HUES64 (cell line): ENCODE measurements around the gene NHERF1.

Source experiments
- H3K27ac ChIP-seq: 2 replicates; pipeline ENCODE4 v1.7.0; 2013; ENCODE audit warnings: low read depth, low read length, inconsistent platforms
- H3K27me3 ChIP-seq: 2 replicates; pipeline ENCODE4 v1.6.1; 2013; ENCODE audit warnings: mild to moderate bottlenecking, low read length; ENCODE audit not compliant: insufficient read depth
- H3K36me3 ChIP-seq: 2 replicates; pipeline ENCODE4 v1.6.1; 2013; ENCODE audit warnings: mild to moderate bottlenecking, low read length; ENCODE audit not compliant: insufficient read depth
- H3K4me1 ChIP-seq: 2 replicates; pipeline ENCODE4 v1.6.1; 2013; ENCODE audit warnings: mild to moderate bottlenecking, low read length, moderate library complexity; ENCODE audit not compliant: insufficient read depth
- H3K4me3 ChIP-seq: 2 replicates; pipeline ENCODE4 v1.5.1; 2013; ENCODE audit warnings: mild to moderate bottlenecking, low read length, moderate library complexity
- H3K9ac ChIP-seq: 2 replicates; pipeline ENCODE4 v1.6.1; 2013; ENCODE audit warnings: mild to moderate bottlenecking, low read depth, low read length
- H3K9me3 ChIP-seq: 2 replicates; pipeline ENCODE4 v1.6.1; 2013; ENCODE audit warnings: low read depth, low read length; ENCODE audit not compliant: insufficient read depth
- WGBS: fragments of 150-250, 120-280 bp; methylation state at CpG from one replicate; pipeline ENCODE4 v1.1.7; 2013; ENCODE audit warnings: missing lambda C conversion rate; 5-methylcytosine and 5-hydroxymethylcytosine counted together

Gene NHERF1

DNA sequence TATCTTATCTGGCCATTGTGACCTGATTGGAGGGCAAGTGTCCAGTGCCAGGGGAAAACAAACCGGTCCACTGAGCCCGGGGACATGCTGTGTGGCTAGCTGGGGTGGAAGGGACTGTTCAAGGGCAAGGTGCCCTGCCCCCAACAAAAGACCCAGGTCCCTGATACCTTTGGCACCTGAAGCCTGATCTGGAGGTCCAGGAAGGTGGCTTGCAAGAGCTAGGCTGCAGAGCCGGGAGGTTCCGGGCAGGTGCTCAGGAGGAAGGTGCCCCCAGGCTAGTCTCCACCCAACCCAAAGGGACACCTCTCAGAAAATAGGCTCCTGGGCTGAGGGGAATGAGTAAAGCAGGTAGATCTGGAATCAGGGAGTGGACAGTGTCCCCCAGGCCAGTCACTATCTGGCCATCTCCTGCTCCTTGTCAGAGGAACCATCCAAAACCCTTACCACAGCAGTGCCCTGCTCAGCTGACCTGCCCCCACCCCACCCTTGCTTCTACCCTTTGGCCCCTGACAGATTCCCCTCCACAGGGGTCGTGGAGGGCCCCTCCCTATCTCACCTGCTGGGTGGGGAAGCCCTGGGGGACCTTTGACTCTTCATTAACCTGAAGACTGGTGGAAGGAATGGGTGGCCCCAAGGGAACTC is 21.5 kb downstream of the NHERF1 start:
- Histone ChIP-seq H3K4me3 (no peak overlapping the region), H3K9ac (no peak overlapping the region), H3K36me3 (peaks cover 42% of the 10 kb centered on the region), H3K9me3 (no peaks in the 10 kb centered on the region), H3K4me1 (no peaks in the 10 kb centered on the region), H3K27me3 (no peaks in the 10 kb centered on the region), H3K27ac (no peak overlapping the region)
- 93% methylated on average over 5 of the region's 5 CpGs for WGBS

DNA sequence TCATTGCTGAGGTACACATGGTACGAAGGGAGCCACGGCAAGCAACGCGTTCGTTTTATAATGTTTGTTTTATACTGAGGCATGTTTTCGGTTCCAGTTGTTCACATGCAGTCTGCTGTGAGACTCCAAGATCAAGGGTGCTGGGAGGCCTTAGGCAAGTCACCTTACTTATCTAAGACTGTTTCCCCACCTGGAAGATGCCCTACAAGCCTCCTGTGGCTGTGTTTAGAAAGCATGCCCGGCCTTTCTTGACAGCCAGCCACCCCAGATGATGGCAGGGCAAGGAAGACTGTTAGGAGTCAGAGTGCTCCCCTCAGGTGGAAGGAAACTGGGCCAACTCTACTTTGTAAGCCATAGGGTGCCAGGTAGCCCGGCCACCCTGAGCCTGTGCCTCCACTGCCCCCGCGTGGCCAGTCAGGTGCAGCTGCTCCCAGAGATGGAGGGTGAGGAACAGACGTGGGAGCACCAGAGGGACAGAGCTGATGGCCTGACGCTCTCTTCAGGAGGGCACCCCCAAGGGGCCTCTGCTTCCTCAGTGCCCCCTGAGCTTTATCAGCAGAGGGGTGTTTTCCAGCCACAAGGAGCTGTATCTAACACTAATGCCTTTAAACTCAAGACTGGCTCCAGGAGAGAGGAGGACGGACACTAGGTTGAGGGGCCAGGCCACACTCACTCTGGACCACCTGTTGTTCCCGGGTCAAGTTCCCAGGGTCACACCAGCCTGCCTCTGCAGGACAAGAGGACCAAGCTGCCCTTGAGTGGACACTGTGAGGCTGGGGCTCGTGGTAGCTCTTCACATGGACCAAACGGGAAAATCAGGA is 22.3 kb downstream of the NHERF1 start:
- H3K36me3 ChIP-seq: peaks cover 42% of the 10 kb centered on the region
- H3K27me3 ChIP-seq: no peaks in the 10 kb centered on the region
- H3K27ac ChIP-seq: no peak overlapping the region
- no peaks in the 10 kb centered on the region for H3K4me1 ChIP-seq
- no peaks in the 10 kb centered on the region for H3K9me3 ChIP-seq
- no peak overlapping the region for H3K9ac ChIP-seq
- 75% methylated on average over 16 of the region's 16 CpGs for WGBS
- no peak overlapping the region for H3K4me3 ChIP-seq

DNA sequence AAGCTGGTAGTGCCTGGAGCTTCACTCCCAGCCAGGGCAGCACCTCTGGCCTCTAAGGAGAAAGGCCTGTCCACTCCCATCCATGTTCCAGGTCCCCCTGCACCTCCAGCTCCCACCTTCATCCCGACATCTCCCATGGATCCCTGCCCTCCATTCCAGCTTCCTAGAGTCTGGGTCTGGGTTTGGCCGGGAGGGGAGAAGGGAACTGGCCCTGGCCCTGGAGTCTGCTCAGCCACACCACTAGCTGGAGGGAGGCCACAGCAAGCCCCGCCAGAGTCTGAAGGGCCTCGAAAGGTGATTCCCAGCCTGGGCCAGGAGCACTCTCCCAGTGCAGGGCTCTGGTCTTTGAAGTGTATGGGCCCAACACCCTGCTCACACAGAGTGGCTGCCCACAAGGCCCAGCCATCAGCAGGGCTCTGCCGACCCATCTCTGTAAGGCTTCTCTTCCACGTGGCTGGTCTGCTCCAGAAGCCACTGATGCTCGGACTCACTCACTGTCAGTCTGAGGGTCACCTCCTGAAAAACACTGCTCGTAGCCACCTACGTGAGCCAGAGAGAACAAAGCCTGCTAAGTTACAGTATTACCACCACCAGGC is 23.0 kb downstream of the NHERF1 start:
- Histone ChIP-seq H3K4me1 (no peaks in the 10 kb centered on the region), H3K27me3 (no peaks in the 10 kb centered on the region), H3K4me3 (no peak overlapping the region), H3K9ac (no peak overlapping the region), H3K27ac (no peak overlapping the region), H3K9me3 (no peaks in the 10 kb centered on the region), H3K36me3 (peaks cover 39% of the 10 kb centered on the region)
- WGBS: 91% methylated on average over 9 of the region's 9 CpGs

DNA sequence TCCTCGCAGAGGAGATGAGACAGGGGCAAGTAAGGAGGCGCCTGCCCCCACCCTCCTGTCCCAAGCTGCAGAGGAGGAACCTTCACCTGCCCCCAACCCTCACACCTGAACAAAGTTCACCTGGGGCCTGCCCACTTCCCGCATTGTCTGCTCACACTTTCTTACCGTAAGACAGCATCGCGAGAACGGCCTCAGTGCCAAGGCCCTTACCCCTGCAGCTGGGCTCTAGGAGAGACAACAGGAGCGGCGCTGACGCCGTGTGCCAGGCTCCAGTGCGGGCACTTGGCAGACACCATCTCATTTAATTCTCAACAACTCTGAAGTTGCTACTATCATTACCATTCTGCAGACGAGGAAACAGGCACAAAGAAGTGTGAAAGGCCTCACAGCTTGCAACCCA is 23.6 kb downstream of the NHERF1 start:
- H3K27ac ChIP-seq: no peak overlapping the region
- 0 out of 2 replicates have a peak, but pooled peaks cover 3% of the 10 kb centered on the region for H3K4me1 ChIP-seq
- WGBS: 92% methylated on average over 13 of the region's 13 CpGs
- H3K36me3 ChIP-seq: peaks cover 39% of the 10 kb centered on the region
- no peak overlapping the region for H3K4me3 ChIP-seq
- H3K9ac ChIP-seq: no peak overlapping the region
- H3K9me3 ChIP-seq: no peaks in the 10 kb centered on the region
- H3K27me3 ChIP-seq: no peaks in the 10 kb centered on the region

DNA sequence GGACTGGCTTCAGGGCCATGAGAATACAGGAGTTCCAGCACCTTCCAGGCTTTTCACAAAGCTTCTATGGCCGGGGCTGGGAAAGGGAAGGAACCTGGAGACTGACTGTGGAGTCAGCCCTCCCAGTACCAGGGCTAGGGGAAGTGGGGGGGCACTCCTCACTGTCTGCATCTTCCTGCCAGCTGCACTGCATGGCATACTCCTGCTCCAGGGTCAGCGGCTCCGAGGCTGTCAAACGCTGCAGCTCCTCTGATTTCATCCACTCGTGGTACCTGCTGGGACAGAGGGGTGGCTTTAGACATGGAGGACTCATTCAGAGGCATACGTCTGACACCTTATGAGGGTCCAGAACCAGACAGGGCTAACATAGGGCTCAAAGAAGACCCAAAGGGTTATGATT is 25.0 kb downstream of the NHERF1 start:
- H3K9me3 ChIP-seq: no peaks in the 10 kb centered on the region
- H3K27ac ChIP-seq: no peak overlapping the region
- H3K27me3 ChIP-seq: no peaks in the 10 kb centered on the region
- H3K9ac ChIP-seq: no peak overlapping the region
- peaks cover 39% of the 10 kb centered on the region for H3K36me3 ChIP-seq
- H3K4me3 ChIP-seq: no peak overlapping the region
- 0 out of 2 replicates have a peak, but pooled peaks cover 5% of the 10 kb centered on the region for H3K4me1 ChIP-seq
- WGBS: 95% methylated on average over 6 of the region's 6 CpGs

DNA sequence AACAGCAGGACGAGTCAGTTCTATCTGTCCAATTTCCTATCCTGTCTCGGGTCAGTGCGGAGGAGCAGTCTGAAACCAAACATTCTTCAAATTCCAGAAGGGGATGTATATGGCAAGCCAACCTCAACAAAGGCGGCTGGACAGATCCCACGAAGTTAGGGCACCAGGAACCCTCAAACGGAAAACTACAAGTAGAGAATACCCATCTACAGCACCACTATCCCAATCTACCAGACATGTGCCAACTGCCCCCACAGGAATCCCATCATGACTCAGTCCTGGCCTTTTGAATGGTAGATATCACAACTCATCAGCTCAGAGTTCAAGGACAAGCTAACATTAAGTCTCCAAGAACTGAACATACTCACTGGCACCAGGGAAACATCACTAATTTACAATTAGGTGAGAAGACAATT is 25.5 kb downstream of the NHERF1 start:
- peaks cover 35% of the 10 kb centered on the region for H3K36me3 ChIP-seq
- H3K4me3 ChIP-seq: no peak overlapping the region
- no peaks in the 10 kb centered on the region for H3K9me3 ChIP-seq
- 91% methylated on average over 6 of the region's 6 CpGs for WGBS
- H3K27me3 ChIP-seq: no peaks in the 10 kb centered on the region
- 0 out of 2 replicates have a peak, but pooled peaks cover 5% of the 10 kb centered on the region for H3K4me1 ChIP-seq
- no peak overlapping the region for H3K27ac ChIP-seq
- no peak overlapping the region for H3K9ac ChIP-seq

DNA sequence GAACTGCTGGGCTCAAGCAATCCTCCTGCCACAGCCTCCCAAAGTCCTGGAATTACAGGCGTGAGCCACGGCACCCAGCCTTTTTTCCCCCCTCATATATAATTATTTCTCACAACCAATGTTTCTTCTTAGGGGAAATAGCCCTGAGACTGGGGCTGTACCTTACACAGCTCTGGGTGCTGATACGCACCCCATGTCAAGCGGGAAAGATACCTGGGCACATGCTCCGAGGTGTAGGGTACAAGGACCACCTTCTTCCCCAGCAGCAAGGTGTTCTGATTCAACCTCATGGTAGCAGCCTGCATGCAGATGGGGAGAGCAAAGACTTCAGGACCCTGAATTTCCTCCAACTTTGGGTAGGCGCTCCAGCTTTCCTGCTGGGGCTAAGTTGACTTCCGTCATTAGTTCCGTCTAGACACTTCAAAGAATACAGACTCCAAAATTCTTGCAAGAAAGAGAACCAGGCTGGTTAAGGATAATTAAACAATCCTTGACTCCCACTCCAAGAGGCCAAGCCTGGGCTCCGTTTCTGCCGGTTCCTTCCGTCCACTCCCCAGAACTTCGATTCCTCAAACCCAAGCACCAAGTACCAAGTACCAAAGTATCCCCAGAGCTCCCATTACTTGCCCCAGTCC is 27.1 kb downstream of the NHERF1 start:
- peak overlapping the region; percentile 83 for H3K27ac ChIP-seq
- H3K36me3 ChIP-seq: peaks cover 39% of the 10 kb centered on the region
- WGBS: 41% methylated on average over 12 of the region's 12 CpGs
- H3K4me1 ChIP-seq: 0 out of 2 replicates have a peak, but pooled peaks cover 5% of the 10 kb centered on the region
- H3K27me3 ChIP-seq: no peaks in the 10 kb centered on the region
- H3K4me3 ChIP-seq: peak overlapping the region; percentile 87
- H3K9ac ChIP-seq: peak overlapping the region; percentile 73
- no peaks in the 10 kb centered on the region for H3K9me3 ChIP-seq

DNA sequence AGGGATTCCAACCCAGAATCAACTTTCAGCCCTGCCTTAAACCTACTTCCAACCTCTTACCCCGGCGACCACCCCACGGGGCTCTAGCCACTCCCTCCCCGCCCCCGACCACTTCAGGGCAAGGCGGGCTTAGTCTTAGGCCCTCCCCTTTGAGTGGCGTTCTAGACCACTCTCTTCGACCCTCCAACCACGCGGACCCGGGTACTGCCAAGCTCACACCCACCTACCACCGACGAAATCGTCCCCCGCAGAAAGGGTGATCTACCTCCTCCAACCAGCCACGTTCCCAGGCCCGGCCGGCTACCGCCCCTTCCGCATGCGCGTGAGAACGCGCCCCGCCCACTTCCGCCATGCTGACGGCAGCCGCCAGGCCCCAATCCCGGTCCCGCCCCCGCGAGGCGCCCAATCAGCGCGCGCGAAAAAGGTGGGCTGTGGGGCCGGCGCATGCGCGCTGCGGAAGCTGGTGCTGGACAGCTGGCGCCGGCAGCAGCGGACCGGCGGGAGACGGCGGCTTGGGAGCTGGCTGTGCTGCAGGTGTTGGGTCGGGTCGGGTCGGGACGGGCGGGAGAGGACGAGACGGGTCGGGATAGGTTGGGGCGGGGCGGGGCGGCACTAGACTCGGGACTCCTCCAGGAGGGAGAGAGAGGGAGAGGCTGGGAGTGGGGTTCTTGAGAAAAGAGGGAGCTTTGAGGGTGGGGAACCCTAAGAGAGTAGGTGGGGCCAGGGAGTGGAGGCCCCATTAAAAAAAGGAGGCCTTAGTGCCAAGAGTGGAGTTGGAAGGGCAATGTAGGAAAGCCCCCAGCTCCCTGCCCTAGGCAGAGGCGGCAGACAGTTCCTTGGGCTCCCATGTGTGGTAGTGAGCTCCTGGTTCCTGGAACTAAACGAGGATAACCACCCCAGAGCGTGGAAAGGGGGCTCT is 27.9 kb downstream of the NHERF1 start, which contains the start of gene NAT9:
Gene NAT9, minus strand, starts transcription at position 302 of the 919 bp plus-strand sequence. CDS start 647 bp downstream, outside the sequence.
- under 1% methylated on average over 64 of the region's 64 CpGs for WGBS

DNA sequence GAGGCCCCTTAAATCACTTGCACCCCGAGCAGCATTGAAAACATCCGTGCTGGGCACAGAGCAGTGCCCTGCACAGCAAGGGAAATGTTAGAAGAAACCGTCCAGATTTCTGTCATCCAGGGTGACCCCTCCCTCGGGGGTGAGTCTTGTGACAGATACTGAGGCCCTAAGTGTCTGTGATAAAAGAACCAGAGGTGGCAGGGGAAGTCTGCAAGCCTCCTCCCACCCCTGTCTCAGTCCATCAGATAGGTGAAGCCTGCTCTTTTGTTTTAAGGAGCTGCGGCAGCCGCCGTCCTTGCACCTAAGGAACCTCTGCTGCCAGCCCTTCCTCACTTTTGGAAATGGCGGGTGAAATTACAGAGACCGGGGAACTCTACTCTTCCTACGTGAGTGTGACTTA is 28.6 kb downstream of the NHERF1 start:
- Histone ChIP-seq H3K4me1 (0 out of 2 replicates have a peak, but pooled peaks cover 5% of the 10 kb centered on the region), H3K27me3 (no peaks in the 10 kb centered on the region), H3K4me3 (peak overlapping the region; percentile 87), H3K27ac (no peak overlapping the region; the same call in 1 of the 2 replicates), H3K9me3 (no peaks in the 10 kb centered on the region), H3K9ac (peak overlapping the region; percentile 68; the same call in 1 of the 2 replicates), H3K36me3 (peaks cover 34% of the 10 kb centered on the region)
- WGBS: 43% methylated on average over 10 of the region's 10 CpGs

More for the DNA sequence above, 27.9 kb downstream of the NHERF1 start, which contains the start of gene NAT9:
- H3K9me3 ChIP-seq: no peaks in the 10 kb centered on the region
- peak within 1 kb of the TSS; percentile 73 for H3K9ac ChIP-seq
- peaks cover 35% of the 10 kb centered on the region for H3K36me3 ChIP-seq
- 0 out of 2 replicates have a peak, but pooled peaks cover 5% of the 10 kb centered on the region for H3K4me1 ChIP-seq
- H3K27me3 ChIP-seq: no peaks in the 10 kb centered on the region
- H3K4me3 ChIP-seq: peak within 1 kb of the TSS; percentile 87
- H3K27ac ChIP-seq: peak within 1 kb of the TSS; percentile 83

DNA sequence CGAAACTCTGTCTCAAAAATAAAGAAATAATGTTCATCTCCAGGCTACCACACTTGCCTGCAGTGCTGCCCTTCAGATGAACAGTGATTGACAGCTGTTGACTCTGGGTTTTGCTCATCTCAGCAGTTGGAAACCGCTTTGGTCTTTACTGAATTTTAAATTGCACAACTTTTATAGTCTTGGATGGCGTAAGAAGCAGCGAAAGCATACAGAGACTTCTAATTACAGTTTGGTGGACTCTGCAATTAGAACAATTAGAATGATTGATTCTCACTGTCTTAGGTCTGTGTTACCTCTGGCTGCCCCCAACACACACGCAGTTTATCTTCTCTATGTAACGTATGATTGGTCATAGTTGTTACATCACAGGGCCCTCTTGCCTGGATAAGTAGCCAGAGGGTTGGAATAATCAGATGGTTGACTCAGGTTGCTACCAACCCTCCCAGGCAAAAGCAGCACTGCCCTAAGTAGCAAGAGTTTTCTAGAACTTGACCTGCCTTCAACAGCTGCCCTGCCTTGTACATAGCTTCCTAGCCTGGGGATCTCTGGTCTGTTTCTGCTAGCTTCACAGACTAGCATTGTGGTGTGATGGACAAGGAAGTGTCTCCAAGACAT is 29.6 kb downstream of the NHERF1 start:
- WGBS: 89% methylated on average over 6 of the region's 6 CpGs
- Histone ChIP-seq H3K9me3 (no peaks in the 10 kb centered on the region), H3K4me1 (0 out of 2 replicates have a peak, but pooled peaks cover 5% of the 10 kb centered on the region), H3K27me3 (no peaks in the 10 kb centered on the region), H3K9ac (no peak overlapping the region), H3K36me3 (peaks cover 29% of the 10 kb centered on the region), H3K4me3 (no peak overlapping the region), H3K27ac (no peak overlapping the region)
